ENCODE measurements around the gene SEZ6L. TPM values are rescaled to one million over a fixed set of nuclear protein-coding genes. Genes with fewer than 3 reads are reported as not detected.

SEZ6L gene
- total RNA-seq, 4 donors from 2014 or later, result 0.27 to 0.57 TPM; not detected in 2

DNA sequence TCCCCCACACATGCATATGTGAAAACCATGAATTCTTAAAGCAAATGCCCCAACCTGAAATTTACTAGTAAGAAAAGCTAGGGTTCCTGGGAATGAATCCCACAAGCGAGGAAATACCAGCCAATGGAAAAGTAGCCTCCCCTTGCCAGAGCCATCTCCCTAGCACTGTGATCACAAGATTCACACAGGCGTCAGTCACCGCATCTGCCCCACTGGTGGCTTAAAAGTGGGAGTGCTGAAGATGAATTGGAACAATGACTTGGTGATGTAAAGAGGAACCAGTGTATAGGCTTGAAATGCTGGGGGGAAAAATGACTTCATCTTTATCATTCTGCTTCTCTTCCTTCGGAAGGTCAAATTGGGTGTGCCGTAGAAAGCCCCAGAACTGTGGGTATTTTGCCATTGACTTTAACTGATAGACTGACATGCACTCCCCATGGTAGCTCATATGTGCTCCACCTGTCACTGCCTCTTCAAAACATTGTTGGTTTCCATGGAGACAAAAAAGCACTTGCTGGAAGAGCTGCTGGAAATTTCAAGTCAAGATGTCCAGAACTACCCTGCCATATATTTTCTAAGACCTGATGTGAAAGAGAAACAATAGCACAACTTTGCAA is 240.6 kb downstream of the SEZ6L start:
- H3K36me3 ChIP-seq, result no peaks in the 10 kb centered on the region
- H3K27ac ChIP-seq, result no peak overlapping the region
- H3K4me1 ChIP-seq, result no peaks in the 10 kb centered on the region
- no peaks in the 10 kb centered on the region for H3K9me3 ChIP-seq
- TF ChIP-seq POLR2A (IDR thresholded peaks at IDR 0.05), result no peak
- TF ChIP-seq, protein P1, sequence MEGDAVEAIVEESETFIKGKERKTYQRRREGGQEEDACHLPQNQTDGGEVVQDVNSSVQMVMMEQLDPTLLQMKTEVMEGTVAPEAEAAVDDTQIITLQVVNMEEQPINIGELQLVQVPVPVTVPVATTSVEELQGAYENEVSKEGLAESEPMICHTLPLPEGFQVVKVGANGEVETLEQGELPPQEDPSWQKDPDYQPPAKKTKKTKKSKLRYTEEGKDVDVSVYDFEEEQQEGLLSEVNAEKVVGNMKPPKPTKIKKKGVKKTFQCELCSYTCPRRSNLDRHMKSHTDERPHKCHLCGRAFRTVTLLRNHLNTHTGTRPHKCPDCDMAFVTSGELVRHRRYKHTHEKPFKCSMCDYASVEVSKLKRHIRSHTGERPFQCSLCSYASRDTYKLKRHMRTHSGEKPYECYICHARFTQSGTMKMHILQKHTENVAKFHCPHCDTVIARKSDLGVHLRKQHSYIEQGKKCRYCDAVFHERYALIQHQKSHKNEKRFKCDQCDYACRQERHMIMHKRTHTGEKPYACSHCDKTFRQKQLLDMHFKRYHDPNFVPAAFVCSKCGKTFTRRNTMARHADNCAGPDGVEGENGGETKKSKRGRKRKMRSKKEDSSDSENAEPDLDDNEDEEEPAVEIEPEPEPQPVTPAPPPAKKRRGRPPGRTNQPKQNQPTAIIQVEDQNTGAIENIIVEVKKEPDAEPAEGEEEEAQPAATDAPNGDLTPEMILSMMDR (IDR thresholded peaks at IDR 0.05), result no peak
- no peak for DNase-seq
- no peak overlapping the region for H3K4me3 ChIP-seq
- H3K27me3 ChIP-seq, result no peaks in the 10 kb centered on the region

DNA sequence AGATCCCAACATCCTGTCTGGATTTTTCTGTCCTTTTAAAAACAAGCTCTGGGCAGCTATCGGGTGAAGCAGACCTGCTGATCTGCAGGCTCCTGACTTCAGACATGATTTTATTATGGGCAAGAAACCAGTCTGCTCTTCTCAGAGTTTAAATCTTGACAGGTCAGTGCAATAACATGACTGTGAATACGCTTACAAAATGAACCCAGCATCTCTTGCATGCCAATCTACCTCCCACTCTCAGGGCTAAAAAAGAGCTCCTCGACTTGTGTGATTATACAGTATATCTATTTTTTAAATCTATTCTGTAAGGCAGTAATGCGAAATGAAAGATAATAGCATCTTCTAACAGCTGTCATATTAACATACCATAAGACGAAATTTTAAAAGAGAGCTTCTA is 241.1 kb downstream of the SEZ6L start:
- Histone ChIP-seq H3K9me3 (no peaks in the 10 kb centered on the region), H3K27ac (no peak overlapping the region), H3K4me3 (no peak overlapping the region), H3K27me3 (no peaks in the 10 kb centered on the region), H3K36me3 (no peaks in the 10 kb centered on the region), H3K4me1 (no peaks in the 10 kb centered on the region)
- DNase-seq, result no peak
- TF ChIP-seq, protein P1 (IDR thresholded peaks at IDR 0.05), result no peak
- no peak for TF ChIP-seq POLR2A (IDR thresholded peaks at IDR 0.05)

DNA sequence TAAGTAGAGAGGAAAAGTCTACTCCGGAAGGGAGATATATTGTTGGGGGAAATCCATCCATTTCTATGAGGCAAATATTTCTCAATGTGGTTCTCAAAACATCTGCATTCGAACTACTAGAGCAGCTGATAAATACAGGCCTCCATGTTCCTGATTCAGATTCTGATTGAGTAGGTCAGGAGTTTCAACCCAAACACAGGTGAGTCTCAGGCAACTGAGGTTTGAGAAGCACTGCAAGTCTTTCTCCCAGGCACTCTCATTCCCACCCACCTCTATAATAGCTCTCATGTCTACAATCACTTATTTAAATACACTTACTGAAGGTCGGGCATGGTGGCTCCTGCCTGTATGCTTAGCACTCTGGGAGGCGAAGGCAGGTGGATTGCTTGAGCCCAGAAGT is 245.1 kb downstream of the SEZ6L start:
- no peak for TF ChIP-seq POLR2A (IDR thresholded peaks at IDR 0.05)
- TF ChIP-seq, protein P1 (IDR thresholded peaks at IDR 0.05), result no peak
- Histone ChIP-seq H3K9me3 (no peaks in the 10 kb centered on the region), H3K36me3 (no peaks in the 10 kb centered on the region), H3K4me1 (no peaks in the 10 kb centered on the region), H3K4me3 (no peak overlapping the region), H3K27ac (no peak overlapping the region), H3K27me3 (no peaks in the 10 kb centered on the region)
- DNase-seq, result no peak

DNA sequence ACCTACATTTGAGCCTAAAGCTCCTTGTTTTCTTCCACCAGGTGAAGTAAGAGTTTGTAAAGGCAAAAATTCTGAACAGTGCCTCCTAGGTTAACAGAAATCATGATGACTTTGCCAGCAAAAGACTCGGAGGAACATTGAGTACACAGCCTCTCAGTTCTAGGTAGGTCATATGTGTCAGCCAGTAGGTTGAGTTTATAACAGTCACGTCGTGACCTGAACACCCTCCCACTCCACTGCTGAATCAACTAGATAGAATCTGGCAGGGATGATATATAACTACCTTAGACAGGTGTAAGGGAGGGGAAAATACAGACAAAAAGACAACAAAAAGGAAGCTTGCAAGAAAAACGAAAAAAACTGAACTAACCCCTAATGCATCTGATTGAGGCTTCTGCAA is 247.0 kb downstream of the SEZ6L start:
- Histone ChIP-seq H3K36me3 (no peaks in the 10 kb centered on the region), H3K27ac (no peak overlapping the region), H3K4me1 (no peaks in the 10 kb centered on the region), H3K4me3 (no peak overlapping the region), H3K27me3 (no peaks in the 10 kb centered on the region), H3K9me3 (no peaks in the 10 kb centered on the region)
- DNase-seq, result no peak
- TF ChIP-seq, protein P1 (IDR thresholded peaks at IDR 0.05), result no peak
- no peak for TF ChIP-seq POLR2A (IDR thresholded peaks at IDR 0.05)

DNA sequence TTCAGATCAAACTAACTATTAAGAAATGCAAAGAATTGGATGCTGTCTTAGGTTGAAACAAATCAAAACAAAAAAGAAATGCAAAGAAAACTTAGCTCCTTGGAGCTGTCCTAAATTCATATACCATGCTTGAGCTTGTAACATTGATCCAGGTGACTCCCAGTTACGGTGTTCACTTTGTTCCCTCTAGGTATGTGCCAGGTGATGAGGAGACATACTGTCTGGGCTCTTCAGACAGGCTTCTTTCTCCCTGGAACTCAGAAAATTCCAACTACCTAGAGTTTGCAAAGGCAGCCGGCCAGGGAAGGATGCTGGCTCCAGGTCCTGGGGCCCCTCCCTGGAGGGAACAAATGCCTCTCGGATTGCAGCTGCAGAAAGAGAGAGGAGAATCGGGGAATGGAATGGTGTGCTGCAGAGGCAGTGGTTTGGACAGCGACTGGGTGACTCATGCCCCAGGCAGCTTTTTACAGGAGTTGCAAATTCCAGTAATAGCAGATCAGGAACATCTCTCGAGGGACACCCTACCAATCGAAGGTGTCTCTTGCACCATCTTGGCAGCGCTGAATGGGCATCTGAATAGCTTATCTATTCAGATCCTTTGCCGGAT is 247.5 kb downstream of the SEZ6L start:
- no peaks in the 10 kb centered on the region for H3K36me3 ChIP-seq
- no peaks in the 10 kb centered on the region for H3K4me1 ChIP-seq
- no peaks in the 10 kb centered on the region for H3K27me3 ChIP-seq
- no peak overlapping the region for H3K27ac ChIP-seq
- H3K4me3 ChIP-seq, result no peak overlapping the region
- no peak for DNase-seq
- H3K9me3 ChIP-seq, result no peaks in the 10 kb centered on the region
- TF ChIP-seq, protein P1 (IDR thresholded peaks at IDR 0.05), result no peak
- TF ChIP-seq POLR2A (IDR thresholded peaks at IDR 0.05), result no peak
